Measurements from ENCODE around the gene SHC3.

- TF ChIP-seq EZH2 (IDR thresholded peaks at IDR 0.05; ENCODE audit: borderline replicate concordance, low read depth, low read length, severe bottlenecking), result no peak
- TF ChIP-seq CTCF (IDR thresholded peaks at IDR 0.05; ENCODE audit: borderline replicate concordance, extremely low read depth, low read length, poor library complexity, severe bottlenecking), result peak; percentile 20
Measured at GRCh38 chr9:89183146-89183545, 4.5 kb upstream of the SHC3 start.

All from DND-41 (cell line).